ENCODE results near the gene CCR2.
A peak's percentile ranks its signal among the peaks of the same experiment; 100 is the strongest.
"Not testable (repeated sequence)": the region's sequence is repeated elsewhere in the genome, so short reads cannot be mapped to it uniquely, and the experiment has no call there.

CCR2 gene

DNA sequence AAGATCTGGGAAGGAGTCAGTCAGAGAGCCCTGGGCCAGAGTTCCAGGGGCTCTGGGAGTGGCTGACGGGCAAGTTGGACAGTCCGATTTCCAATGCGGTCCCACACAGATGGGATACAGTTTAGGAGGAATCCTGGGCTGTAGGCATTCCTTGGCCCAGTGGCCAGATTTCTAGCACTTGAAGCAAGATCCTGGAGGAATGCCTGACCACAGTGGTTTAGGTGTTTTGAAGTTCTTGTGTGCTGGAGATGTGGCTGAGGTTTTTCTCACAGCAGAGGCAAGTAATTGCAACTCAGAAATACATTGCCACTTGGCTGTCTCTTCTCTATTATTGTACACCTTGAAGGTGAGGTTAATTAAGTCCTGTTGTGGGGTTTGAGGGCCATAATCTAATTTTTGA is 23.2 kb upstream of the CCR2 start:
- not testable (repeated sequence) for H3K36me3 ChIP-seq (ENCODE audit: control insufficient read depth, insufficient read depth, low read length); H3K4me3 ChIP-seq (ENCODE audit: insufficient read depth, low read depth, low read length, poor library complexity, severe bottlenecking); H3K4me1 ChIP-seq (ENCODE audit: control insufficient read depth, insufficient read depth, low read length, poor library complexity, severe bottlenecking); H3K27me3 ChIP-seq (replicated peaks; ENCODE audit: control insufficient read depth, insufficient read depth, low read length, poor library complexity, severe bottlenecking); H3K27ac ChIP-seq (ENCODE audit: insufficient read depth, low read length, poor library complexity, severe bottlenecking); H3K9me3 ChIP-seq (ENCODE audit: control insufficient read depth, low read length); DNase-seq

DNA sequence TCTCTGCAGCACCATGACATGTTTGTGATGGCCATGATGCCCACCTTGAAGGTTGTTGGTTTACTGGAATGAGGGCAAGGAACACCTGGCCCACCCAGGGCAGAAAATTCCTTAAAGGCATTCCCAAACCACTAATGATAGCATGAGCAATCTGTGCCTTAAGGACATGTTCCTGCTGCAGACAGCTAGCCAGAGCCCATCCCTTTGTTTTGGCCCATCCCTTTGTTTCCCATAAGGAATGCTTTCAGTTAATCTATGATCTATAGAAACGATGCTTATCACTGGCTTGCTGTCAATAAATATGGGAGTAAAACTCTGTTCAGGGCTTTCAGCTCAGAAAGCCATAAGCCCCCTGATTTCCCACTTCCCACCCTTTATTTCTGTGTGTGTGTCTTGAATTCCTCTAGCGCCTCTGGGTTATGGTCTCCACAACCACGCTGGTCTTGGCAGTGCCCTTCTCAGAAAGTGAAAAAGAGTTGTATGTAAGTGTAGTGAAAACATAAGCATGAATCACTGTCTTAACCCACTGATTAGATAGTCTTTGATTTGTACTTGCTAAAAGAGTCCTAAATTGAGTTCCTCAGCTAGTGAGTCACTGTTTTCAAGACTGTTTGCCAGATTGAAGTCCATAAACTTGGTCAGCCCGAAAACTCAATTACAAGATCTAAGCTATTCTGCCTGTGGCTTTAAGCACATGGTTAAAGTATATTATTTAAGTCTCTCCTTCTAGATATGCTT is 19.0 kb upstream of the CCR2 start:
- H3K27ac ChIP-seq (ENCODE audit: insufficient read depth, low read length, poor library complexity, severe bottlenecking): no peak overlapping the region
- no peaks in the 10 kb centered on the region for H3K27me3 ChIP-seq (replicated peaks; ENCODE audit: control insufficient read depth, insufficient read depth, low read length, poor library complexity, severe bottlenecking)
- H3K4me1 ChIP-seq (ENCODE audit: control insufficient read depth, insufficient read depth, low read length, poor library complexity, severe bottlenecking): no peaks in the 10 kb centered on the region
- DNase-seq: no peak
- no peaks in the 10 kb centered on the region for H3K36me3 ChIP-seq (ENCODE audit: control insufficient read depth, insufficient read depth, low read length)
- H3K9me3 ChIP-seq (ENCODE audit: control insufficient read depth, low read length): peaks cover 8% of the 10 kb centered on the region
- no peak overlapping the region for H3K4me3 ChIP-seq (ENCODE audit: insufficient read depth, low read depth, low read length, poor library complexity, severe bottlenecking)

DNA sequence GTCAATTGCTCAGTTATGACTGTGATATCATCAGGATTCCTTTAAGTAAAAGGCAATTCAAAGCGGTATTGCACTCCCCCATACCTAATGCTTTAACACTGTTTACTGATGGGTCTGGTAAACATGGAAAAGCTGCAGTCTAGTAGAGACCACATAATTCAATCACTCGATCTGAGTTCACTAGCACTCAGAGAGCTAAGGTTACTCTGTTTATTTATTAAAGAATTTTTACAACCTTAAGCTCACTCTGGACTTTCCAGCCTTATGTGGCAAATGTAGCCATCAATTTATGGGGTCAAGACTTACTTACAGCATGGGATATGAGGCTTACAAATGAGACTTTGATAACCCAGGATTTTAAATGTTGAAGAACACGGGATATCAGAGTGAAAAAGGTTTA is 18.4 kb upstream of the CCR2 start:
- no peaks in the 10 kb centered on the region for H3K36me3 ChIP-seq (ENCODE audit: control insufficient read depth, insufficient read depth, low read length)

DNA sequence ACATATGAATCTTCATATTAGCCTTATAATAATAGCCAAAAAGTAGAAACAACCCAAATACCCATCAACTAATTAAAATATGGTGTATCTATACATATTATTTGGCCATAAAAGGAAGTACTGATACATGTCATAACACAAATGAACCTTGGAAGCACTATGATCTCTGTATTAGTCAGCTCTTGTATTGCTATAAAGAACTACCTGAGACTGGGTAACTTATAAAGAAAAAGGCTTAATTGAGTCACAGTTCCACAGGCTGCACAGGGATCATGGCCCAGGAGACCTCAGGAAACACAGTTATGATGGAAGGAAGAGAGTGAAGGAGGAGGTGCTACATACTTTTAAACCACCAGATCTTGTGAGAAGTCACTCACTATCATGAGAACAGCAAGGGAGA is 16.0 kb upstream of the CCR2 start:
- H3K36me3 ChIP-seq (ENCODE audit: control insufficient read depth, insufficient read depth, low read length): no peaks in the 10 kb centered on the region
- no peak overlapping the region for H3K4me3 ChIP-seq (ENCODE audit: insufficient read depth, low read depth, low read length, poor library complexity, severe bottlenecking)
- H3K4me1 ChIP-seq (ENCODE audit: control insufficient read depth, insufficient read depth, low read length, poor library complexity, severe bottlenecking): no peaks in the 10 kb centered on the region
- peaks cover 8% of the 10 kb centered on the region for H3K9me3 ChIP-seq (ENCODE audit: control insufficient read depth, low read length)
- no peak overlapping the region for H3K27ac ChIP-seq (ENCODE audit: insufficient read depth, low read length, poor library complexity, severe bottlenecking)
- no peaks in the 10 kb centered on the region for H3K27me3 ChIP-seq (replicated peaks; ENCODE audit: control insufficient read depth, insufficient read depth, low read length, poor library complexity, severe bottlenecking)
- no peak for DNase-seq

More for the DNA sequence above, 18.4 kb upstream of the CCR2 start:
- Histone ChIP-seq H3K4me1 (ENCODE audit: control insufficient read depth, insufficient read depth, low read length, poor library complexity, severe bottlenecking) (no peaks in the 10 kb centered on the region), H3K4me3 (ENCODE audit: insufficient read depth, low read depth, low read length, poor library complexity, severe bottlenecking) (no peak overlapping the region), H3K27ac (ENCODE audit: insufficient read depth, low read length, poor library complexity, severe bottlenecking) (no peak overlapping the region), H3K27me3 (replicated peaks; ENCODE audit: control insufficient read depth, insufficient read depth, low read length, poor library complexity, severe bottlenecking) (no peaks in the 10 kb centered on the region), H3K9me3 (ENCODE audit: control insufficient read depth, low read length) (peaks cover 8% of the 10 kb centered on the region)
- DNase-seq: no peak

DNA sequence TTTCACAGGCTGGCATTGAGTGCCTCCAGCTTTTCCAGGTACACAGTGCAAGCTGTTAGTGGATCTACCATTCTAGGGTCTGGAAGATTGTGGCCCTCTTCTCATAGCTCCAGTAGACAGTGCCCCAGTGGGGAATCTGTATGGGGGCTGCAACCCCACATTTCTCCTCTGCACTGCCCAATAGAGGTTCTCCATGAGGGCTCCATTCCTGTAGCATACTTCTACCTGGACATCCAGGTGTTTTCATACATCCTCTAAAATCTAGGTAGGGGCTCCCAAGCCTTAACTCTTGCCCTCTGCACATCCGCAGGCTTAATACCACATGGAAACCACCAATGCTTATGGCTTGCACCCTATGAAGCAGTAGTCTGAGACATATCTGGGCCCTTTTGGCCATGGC is 15.1 kb upstream of the CCR2 start:
- Histone ChIP-seq H3K36me3 (ENCODE audit: control insufficient read depth, insufficient read depth, low read length) (no peaks in the 10 kb centered on the region), H3K9me3 (ENCODE audit: control insufficient read depth, low read length) (peaks cover 8% of the 10 kb centered on the region), H3K4me3 (ENCODE audit: insufficient read depth, low read depth, low read length, poor library complexity, severe bottlenecking) (no peak overlapping the region), H3K27me3 (replicated peaks; ENCODE audit: control insufficient read depth, insufficient read depth, low read length, poor library complexity, severe bottlenecking) (no peaks in the 10 kb centered on the region), H3K4me1 (ENCODE audit: control insufficient read depth, insufficient read depth, low read length, poor library complexity, severe bottlenecking) (no peaks in the 10 kb centered on the region), H3K27ac (ENCODE audit: insufficient read depth, low read length, poor library complexity, severe bottlenecking) (no peak overlapping the region)
- no peak for DNase-seq

DNA sequence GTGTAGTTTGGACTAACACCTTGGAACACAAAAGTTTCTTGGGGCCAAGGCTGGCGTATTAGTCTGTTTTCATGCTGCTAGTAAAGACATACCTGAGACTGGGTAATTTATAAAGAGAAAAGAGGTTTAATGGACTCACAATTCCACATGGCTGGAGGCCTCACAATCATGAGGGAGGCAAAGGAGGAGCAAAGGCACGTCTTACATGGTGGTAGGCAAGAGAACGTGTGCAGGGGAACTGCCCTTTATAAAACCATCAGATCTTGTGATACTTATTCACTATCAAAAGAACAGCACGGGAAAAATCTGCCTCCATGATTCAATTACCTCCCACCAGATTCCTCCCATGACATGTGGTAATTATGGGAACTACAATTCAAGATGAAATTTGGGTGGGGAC is 9.4 kb upstream of the CCR2 start:
- Histone ChIP-seq H3K4me1 (ENCODE audit: control insufficient read depth, insufficient read depth, low read length, poor library complexity, severe bottlenecking) (peaks cover 15% of the 10 kb centered on the region), H3K9me3 (ENCODE audit: control insufficient read depth, low read length) (no peaks in the 10 kb centered on the region), H3K27ac (ENCODE audit: insufficient read depth, low read length, poor library complexity, severe bottlenecking) (no peak overlapping the region), H3K36me3 (ENCODE audit: control insufficient read depth, insufficient read depth, low read length) (no peaks in the 10 kb centered on the region), H3K27me3 (replicated peaks; ENCODE audit: control insufficient read depth, insufficient read depth, low read length, poor library complexity, severe bottlenecking) (no peaks in the 10 kb centered on the region), H3K4me3 (ENCODE audit: insufficient read depth, low read depth, low read length, poor library complexity, severe bottlenecking) (no peak overlapping the region)
- no peak for DNase-seq

DNA sequence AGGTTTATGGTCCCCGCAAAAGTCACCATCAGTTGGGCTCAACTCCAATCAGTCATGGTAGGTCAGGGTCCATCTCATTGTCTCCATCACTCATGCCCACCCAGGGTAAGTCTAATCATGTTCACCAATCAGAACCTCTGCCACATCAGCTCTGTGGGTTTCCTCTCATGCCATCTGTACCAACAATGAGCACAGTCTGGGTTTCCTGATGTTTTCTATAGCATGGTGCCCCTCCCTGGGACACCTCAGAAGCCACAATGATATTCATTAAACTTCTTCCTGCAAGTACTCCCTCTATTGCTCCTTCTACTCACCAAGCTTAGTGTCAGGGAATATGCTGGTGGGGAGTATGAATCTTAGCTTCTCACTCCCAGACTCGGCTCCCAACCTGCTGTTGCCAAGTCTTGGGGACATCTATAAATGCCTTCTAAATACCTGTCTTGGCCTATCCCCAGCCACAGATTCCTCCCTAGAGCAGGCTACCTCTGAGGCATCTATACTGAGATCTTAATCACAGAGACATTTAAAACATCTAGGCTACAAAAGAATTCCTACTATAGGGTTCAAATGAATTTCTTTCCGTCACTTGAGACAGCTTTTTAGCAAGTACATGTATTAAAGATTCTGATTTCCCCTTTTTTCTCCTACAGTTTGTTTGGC is 5.0 kb upstream of the CCR2 start:
- H3K27me3 ChIP-seq (replicated peaks; ENCODE audit: control insufficient read depth, insufficient read depth, low read length, poor library complexity, severe bottlenecking): no peaks in the 10 kb centered on the region
- no peak overlapping the region for H3K4me3 ChIP-seq (ENCODE audit: insufficient read depth, low read depth, low read length, poor library complexity, severe bottlenecking)
- no peaks in the 10 kb centered on the region for H3K36me3 ChIP-seq (ENCODE audit: control insufficient read depth, insufficient read depth, low read length)
- DNase-seq: no peak
- peak overlapping the region; percentile 34 for H3K27ac ChIP-seq (ENCODE audit: insufficient read depth, low read length, poor library complexity, severe bottlenecking)
- H3K4me1 ChIP-seq (ENCODE audit: control insufficient read depth, insufficient read depth, low read length, poor library complexity, severe bottlenecking): peaks cover 41% of the 10 kb centered on the region
- no peaks in the 10 kb centered on the region for H3K9me3 ChIP-seq (ENCODE audit: control insufficient read depth, low read length)

DNA sequence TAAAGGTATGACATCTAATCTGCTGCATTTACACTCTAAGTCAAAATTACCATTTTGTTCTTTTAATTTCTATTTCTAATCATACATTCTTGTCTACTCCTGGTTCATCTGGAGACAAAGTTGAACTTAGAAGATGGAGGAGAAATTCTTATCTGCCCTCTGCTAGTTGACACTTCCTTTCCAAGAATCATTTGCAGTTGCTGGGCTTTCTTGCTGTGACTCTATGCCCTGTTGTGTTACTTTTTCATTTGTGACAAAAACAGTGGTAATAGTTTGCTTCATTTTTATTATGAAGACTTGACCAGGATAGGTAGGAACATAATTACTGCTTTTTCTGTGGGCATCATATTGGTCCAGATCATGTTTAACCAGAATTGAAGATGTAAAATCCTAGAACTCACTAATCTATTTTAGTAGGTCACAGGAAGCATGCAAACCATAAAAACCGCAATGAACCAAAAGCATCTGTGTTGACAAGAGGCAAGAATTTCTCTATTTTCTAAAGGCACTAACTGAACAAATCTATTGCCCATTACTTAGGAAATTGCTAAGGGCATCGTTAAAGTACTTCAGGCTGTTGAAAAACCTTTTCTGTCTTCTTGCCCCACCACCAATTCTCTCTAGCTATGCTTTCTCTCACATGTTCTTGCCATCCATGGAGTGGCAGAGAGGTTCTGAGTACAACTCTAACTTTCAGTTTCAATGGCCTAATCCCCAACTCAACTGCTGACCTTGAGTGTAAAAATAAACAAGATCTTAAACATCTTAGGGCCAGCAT is 4.2 kb upstream of the CCR2 start:
- DNase-seq: no peak
- Histone ChIP-seq H3K9me3 (ENCODE audit: control insufficient read depth, low read length) (no peaks in the 10 kb centered on the region), H3K36me3 (ENCODE audit: control insufficient read depth, insufficient read depth, low read length) (no peaks in the 10 kb centered on the region), H3K4me3 (ENCODE audit: insufficient read depth, low read depth, low read length, poor library complexity, severe bottlenecking) (no peak overlapping the region), H3K4me1 (ENCODE audit: control insufficient read depth, insufficient read depth, low read length, poor library complexity, severe bottlenecking) (peaks cover 41% of the 10 kb centered on the region), H3K27me3 (replicated peaks; ENCODE audit: control insufficient read depth, insufficient read depth, low read length, poor library complexity, severe bottlenecking) (no peaks in the 10 kb centered on the region), H3K27ac (ENCODE audit: insufficient read depth, low read length, poor library complexity, severe bottlenecking) (peak overlapping the region; percentile 34)

DNA sequence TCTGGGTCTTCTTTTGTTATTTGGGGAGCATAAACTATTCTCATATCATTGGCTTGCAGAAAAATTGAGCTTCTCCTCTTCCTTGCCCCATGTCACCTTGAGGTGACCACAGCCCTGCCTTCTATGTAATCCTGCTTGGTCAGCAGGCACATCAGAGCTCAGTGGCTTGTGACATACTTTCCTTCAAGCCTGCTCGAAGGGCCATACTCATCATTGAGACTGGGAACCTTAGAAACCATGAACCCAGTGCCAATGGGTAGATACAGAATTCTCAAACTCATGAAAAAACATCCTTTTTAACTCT is 3.7 kb upstream of the CCR2 start:
- no peak for DNase-seq
- H3K27me3 ChIP-seq (replicated peaks; ENCODE audit: control insufficient read depth, insufficient read depth, low read length, poor library complexity, severe bottlenecking): no peaks in the 10 kb centered on the region
- peak overlapping the region; percentile 28 for H3K27ac ChIP-seq (ENCODE audit: insufficient read depth, low read length, poor library complexity, severe bottlenecking)
- H3K4me1 ChIP-seq (ENCODE audit: control insufficient read depth, insufficient read depth, low read length, poor library complexity, severe bottlenecking): peaks cover 41% of the 10 kb centered on the region
- H3K4me3 ChIP-seq (ENCODE audit: insufficient read depth, low read depth, low read length, poor library complexity, severe bottlenecking): no peak overlapping the region
- no peaks in the 10 kb centered on the region for H3K36me3 ChIP-seq (ENCODE audit: control insufficient read depth, insufficient read depth, low read length)
- H3K9me3 ChIP-seq (ENCODE audit: control insufficient read depth, low read length): no peaks in the 10 kb centered on the region

DNA sequence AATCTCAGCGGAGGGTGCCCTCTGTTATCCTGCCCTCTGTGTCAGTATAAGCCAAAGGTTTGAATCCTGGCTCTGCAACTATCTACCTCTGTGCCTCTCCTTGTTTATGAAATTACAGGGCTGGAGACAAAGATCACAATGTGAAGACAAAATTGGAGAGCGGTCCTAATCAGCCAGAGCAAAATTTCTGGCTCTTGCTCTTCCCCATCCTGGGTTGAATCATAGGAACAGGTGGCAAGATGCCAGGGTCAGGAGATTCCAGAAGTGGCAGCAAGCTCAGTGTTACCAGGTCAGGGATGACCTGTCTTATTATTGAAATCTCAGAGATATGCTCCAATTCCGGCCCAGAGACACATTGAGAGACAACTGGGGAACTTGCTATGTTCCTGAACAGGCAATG is 2.3 kb upstream of the CCR2 start:
- H3K9me3 ChIP-seq (ENCODE audit: control insufficient read depth, low read length): no peaks in the 10 kb centered on the region
- H3K36me3 ChIP-seq (ENCODE audit: control insufficient read depth, insufficient read depth, low read length): no peaks in the 10 kb centered on the region
- peaks cover 41% of the 10 kb centered on the region for H3K4me1 ChIP-seq (ENCODE audit: control insufficient read depth, insufficient read depth, low read length, poor library complexity, severe bottlenecking)
- DNase-seq: no peak
- no peak overlapping the region for H3K4me3 ChIP-seq (ENCODE audit: insufficient read depth, low read depth, low read length, poor library complexity, severe bottlenecking)
- H3K27me3 ChIP-seq (replicated peaks; ENCODE audit: control insufficient read depth, insufficient read depth, low read length, poor library complexity, severe bottlenecking): no peaks in the 10 kb centered on the region
- H3K27ac ChIP-seq (ENCODE audit: insufficient read depth, low read length, poor library complexity, severe bottlenecking): no peak overlapping the region
